Lower leg skin (tissue), 3 donors: Measurements from ENCODE around the gene TCL1B.

Experiments used
- POLR2A ChIP-seq, 2 donors: fragments of 450-650 bp; IDR thresholded peaks; one replicate each; pipeline ENCODE4 v1.6.1; 2016 to 2017; ENCODE audit warnings: antibody characterized with exemption in 2 of 2, mild to moderate bottlenecking in 1 of 2, moderate library complexity in 1 of 2
- TF ChIP-seq, protein P1 (sequence below), 3 donors: fragments of 450-650 bp; IDR thresholded peaks; one replicate each; pipeline ENCODE4 v1.5.1; 2016; ENCODE audit warnings: antibody characterized with exemption in 3 of 3, mild to moderate bottlenecking in 3 of 3, moderate library complexity in 2 of 3

DNA sequence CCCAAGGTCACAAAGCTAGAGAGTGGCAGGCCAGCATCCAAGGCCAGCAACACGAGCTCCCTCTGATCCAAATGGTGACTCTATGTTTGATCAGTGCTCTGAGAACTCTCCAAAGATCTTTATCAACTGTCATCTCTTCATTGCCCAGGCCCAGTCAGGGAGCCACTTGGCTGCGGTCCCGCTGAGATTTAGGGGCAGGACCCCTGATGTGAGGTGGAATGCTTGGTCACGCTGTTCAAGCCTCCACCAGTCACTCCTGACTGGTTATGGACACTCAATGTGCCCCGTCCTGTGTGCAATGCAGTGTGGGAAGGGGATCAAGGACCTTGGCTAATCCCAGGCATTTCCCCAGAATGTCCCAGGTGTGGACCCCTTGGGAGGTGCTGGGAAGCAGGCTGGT is 19.8 kb upstream of the TCL1B start:
- TF ChIP-seq, protein P1, sequence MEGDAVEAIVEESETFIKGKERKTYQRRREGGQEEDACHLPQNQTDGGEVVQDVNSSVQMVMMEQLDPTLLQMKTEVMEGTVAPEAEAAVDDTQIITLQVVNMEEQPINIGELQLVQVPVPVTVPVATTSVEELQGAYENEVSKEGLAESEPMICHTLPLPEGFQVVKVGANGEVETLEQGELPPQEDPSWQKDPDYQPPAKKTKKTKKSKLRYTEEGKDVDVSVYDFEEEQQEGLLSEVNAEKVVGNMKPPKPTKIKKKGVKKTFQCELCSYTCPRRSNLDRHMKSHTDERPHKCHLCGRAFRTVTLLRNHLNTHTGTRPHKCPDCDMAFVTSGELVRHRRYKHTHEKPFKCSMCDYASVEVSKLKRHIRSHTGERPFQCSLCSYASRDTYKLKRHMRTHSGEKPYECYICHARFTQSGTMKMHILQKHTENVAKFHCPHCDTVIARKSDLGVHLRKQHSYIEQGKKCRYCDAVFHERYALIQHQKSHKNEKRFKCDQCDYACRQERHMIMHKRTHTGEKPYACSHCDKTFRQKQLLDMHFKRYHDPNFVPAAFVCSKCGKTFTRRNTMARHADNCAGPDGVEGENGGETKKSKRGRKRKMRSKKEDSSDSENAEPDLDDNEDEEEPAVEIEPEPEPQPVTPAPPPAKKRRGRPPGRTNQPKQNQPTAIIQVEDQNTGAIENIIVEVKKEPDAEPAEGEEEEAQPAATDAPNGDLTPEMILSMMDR (IDR thresholded peaks at IDR 0.05): no peak
- no peak for TF ChIP-seq POLR2A (IDR thresholded peaks at IDR 0.05)
